HG03103 (cell line): ENCODE data around the gene ZNRF3.
"Not testable (repeated sequence)": the region's sequence is repeated elsewhere in the genome, so short reads cannot be mapped to it uniquely, and the experiment has no call there.

ENCODE experiments used
- ATAC-seq: cut with Tn5 transposase; IDR thresholded peaks from one replicate; pipeline ENCODE4 v1.9.1; 2021; ENCODE audit warnings: low read depth; ENCODE audit not compliant: unreplicated experiment

ZNRF3 gene

DNA sequence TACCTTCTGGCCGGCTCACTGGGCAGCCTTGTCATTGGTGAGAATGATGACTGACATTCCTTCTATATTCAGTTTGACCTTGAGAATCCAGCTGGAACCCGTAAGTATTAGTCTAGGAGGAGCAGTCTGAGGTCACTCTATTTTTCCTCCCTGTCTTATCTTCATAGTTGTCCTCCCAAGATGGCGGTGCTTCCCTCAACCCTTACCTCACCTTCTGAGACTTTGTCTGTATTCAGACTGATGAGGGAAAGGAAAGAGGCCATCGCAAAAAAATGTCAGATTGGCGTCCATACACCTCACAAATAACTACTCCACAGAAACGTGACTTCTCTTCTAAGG, 195.5 kb downstream of the ZNRF3 start:
- no peak for ATAC-seq

GRCh38 chr22:29079218-29079901, 196.0 kb downstream of the ZNRF3 start:
- no peak for ATAC-seq

DNA sequence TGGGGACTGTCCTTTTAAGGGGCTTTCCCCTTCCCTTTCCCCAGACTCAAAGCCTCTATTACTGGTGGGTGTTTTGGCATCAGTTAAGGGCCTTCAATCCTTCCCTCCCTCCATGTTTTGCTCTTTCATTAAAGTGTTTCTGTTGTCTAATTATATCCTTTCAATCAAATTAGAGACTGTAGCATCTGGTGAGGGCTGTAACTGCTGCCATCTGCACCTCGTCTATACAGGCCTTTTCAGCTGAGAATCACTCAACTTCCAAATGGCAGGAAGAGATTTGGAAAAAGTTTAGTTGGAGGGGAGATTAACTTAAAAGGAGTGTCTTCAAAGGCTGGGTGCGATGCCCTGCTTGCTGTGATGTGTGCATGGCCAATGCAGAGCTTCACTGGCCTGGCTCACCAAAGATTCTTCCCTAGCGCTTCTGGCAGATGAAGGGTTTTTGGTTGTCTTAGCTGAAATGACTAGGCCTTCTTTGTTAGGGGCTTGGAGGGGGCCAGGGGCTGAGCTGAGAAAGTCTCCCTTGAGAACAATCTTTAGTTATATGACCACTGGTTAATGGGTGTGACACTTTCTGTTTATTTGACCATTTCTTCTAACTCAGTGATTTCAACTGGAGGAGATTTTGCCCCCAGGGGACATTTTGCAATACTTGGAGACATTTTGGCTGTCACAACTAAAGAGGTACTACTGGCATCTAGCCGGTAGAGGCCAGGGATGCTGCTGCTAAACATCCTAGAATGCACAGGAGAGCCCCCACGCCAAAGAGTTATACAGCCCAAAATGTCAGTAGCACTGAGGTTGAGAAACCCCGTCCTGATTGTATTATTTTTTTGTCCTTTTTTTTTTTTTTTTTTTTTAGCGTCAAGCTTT, 197.0 kb downstream of the ZNRF3 start:
- ATAC-seq: no peak

- no peak for ATAC-seq
Measured at GRCh38 chr22:29081517-29082236, 198.3 kb downstream of the ZNRF3 start.

GRCh38 chr22:29082826-29083545, 199.6 kb downstream of the ZNRF3 start:
- no peak for ATAC-seq

- not testable (repeated sequence) for ATAC-seq
Measured at GRCh38 chr22:29083576-29083932, 200.2 kb downstream of the ZNRF3 start.

GRCh38 chr22:29083933-29084591, 200.7 kb downstream of the ZNRF3 start:
- no peak for ATAC-seq

DNA sequence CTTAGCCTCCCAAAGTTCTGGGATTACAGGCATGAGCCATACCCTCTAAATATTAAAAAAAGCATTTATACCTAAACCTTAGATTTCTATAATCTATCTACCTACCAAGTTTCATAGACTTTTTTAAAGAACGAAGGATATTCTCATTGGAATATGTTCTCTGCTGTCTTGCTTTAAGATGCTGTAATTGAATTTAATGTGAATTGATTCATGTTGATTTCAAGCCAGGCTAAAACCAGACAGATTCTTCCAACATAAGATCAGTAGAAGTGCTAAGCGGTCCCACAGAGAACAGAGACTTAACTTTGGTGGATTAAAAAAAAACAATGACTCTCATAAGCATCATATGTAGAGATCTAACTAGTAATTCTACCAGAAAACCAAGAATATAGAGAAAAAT, 203.6 kb downstream of the ZNRF3 start:
- no peak for ATAC-seq

DNA sequence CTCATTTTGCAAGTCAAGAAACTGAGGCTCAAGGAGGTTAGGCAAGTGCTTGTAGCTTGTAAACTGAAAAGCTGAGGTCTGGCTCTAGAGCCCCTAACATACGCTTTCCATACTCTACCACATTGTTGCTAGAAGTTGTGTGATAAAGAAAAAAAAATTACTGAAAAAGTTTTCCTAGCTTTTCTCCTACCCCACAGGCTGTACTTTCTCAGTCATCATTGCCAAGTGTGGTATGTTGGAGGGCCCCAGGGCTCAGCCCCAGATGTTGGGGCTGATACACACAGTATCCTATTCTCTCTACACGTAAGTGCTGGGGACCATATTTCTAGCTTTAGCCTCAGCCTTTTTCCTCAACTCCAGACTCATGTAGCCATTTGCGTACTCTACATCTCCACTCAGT, 205.4 kb downstream of the ZNRF3 start:
- no peak for ATAC-seq

DNA sequence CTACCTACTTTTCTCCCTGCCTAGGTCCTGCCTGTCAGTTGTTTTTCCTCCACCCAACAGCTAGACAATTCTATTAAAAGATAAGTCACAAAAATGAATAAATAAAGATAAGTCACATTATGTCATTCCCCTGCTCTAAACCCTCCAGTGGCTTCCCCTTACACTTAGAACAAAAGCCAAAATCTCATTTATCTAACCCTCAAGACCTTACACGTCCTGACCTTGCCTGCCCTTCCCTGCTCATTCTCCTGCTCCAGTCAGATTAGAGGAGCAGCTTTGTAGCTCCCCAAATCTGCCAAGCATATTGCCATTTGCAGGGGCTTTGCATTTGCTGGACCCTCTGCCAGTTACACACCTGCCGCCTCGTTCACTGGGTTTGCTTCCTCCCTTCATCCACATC, 206.1 kb downstream of the ZNRF3 start:
- no peak for ATAC-seq

- ATAC-seq: no peak
Measured at GRCh38 chr22:29090039-29090438, 206.7 kb downstream of the ZNRF3 start.

DNA sequence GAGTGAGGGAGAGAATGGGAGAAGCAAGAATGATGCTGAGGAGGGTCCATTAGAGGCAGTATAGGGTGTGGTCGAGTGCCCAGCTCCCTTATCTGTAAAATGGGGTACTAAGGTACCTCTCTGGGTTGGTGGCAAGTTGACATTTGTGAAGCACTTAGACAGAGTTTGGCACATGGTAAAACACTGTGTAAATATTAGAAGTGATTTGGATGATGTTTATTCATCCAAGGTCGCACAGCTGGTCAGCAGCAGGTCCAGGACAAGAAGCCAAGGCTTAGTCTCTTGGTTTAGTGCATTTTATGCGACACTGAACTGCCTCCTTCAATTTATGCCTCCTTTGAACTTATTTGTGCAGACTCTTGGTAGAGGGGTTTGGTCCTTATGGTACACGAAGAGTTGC, 208.9 kb downstream of the ZNRF3 start:
- no peak for ATAC-seq

GRCh38 chr22:29093030-29093429, 209.7 kb downstream of the ZNRF3 start:
- no peak for ATAC-seq

- no peak for ATAC-seq
Measured at GRCh38 chr22:29093501-29094300, 210.3 kb downstream of the ZNRF3 start.

- no peak for ATAC-seq
Measured at GRCh38 chr22:29095459-29095858, 212.1 kb downstream of the ZNRF3 start.

GRCh38 chr22:29096736-29097669, 213.6 kb downstream of the ZNRF3 start:
- ATAC-seq: no peak

DNA sequence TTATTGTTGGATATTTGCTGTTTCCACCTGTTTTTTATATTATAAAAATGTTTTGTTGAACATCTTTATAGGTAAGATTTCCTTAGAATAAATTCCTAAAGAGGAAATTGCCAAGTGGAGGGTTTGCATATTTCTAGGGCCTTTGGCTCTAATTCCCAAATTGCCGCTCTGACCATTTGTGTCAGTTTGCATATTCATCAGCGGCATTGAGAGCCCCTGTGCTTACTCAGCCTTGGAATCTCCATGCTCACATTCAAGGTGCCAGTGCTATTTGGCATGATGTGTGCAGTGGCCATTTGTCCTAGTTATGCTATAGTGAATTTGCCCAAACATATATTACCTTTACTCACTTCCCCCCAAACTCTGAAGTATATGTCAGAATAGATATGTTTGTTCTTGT, 214.9 kb downstream of the ZNRF3 start:
- no peak for ATAC-seq

DNA sequence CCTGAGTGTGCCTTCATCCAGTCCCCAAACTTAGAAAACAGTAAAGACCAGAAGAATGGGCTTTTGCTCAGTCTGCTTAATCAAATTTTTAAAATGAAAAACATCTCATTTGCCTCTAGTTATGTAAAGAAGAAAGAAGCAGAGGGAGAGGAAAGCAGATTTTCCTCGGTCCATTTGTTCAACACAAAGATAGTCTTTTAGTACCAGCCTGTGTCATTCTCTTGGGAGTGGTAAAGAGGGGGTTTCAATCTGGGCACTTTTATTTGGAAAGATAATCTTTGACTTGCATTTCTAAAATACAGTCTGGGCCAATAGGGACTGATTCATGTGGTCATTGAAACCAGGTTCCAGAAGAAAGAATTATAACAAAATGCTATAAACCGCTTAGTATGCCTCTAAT, 218.9 kb downstream of the ZNRF3 start:
- ATAC-seq: no peak

- ATAC-seq: no peak
Measured at GRCh38 chr22:29103121-29103520, 219.7 kb downstream of the ZNRF3 start.
